ENCODE results near the gene S100A16.
A peak's percentile ranks its signal among the peaks of the same experiment; 100 is the strongest.

S100A16 gene

DNA sequence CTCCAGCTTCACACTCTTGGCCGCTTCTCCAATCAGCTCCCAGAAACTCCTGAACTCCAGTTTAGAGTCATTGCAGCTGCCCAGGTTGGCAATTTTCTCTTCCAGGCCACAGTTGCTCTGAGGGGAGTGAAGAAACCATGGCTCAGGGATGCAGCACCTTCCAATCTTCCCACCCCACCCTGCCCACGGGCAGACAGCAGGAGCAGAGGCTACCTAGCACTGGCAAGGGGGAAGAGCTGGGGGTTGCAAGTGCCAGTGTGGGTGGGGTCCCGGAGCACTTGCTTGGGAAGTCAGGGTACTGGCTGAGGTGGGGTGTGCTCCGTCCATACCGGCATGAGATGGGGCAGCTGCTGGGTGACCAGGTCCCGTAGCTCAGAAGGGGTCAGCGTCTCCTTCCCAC, 2.0 kb upstream of the S100A16 start:
- no peak for DNase-seq (ENCODE audit: extremely low read depth, low read depth)
- TF ChIP-seq, protein P1, sequence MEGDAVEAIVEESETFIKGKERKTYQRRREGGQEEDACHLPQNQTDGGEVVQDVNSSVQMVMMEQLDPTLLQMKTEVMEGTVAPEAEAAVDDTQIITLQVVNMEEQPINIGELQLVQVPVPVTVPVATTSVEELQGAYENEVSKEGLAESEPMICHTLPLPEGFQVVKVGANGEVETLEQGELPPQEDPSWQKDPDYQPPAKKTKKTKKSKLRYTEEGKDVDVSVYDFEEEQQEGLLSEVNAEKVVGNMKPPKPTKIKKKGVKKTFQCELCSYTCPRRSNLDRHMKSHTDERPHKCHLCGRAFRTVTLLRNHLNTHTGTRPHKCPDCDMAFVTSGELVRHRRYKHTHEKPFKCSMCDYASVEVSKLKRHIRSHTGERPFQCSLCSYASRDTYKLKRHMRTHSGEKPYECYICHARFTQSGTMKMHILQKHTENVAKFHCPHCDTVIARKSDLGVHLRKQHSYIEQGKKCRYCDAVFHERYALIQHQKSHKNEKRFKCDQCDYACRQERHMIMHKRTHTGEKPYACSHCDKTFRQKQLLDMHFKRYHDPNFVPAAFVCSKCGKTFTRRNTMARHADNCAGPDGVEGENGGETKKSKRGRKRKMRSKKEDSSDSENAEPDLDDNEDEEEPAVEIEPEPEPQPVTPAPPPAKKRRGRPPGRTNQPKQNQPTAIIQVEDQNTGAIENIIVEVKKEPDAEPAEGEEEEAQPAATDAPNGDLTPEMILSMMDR (IDR thresholded peaks at IDR 0.05; ENCODE audit: low read depth, low read length) = no peak

DNA sequence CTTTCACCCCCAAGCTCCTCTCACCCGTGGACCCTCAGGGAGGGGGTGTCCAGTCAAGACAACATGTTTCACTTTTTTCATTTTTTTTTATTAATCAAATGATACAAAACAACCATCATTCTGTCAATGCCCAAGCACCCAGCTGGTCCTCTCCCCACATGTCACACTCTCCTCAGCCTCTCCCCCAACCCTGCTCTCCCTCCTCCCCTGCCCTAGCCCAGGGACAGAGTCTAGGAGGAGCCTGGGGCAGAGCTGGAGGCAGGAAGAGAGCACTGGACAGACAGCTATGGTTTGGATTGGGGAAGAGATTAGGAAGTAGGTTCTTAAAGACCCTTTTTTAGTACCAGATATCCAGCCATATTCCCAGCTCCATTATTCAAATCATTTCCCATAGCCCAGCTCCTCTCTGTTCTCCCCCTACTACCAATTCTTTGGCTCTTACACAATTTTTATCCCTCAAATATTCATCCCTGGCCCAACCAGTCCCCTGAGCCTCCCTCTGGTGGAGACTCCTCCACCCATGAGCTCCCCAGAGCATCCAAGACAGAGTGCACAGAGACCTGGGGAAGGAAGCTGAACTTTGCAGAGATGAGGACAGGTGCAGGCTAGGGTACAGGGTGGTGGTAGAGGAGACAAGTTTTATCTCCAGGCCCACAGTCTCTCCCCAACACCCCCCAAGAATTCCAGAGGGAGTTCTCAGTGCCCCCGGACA, 1.4 kb upstream of the S100A16 start:
- TF ChIP-seq, protein P1 (IDR thresholded peaks at IDR 0.05; ENCODE audit: low read depth, low read length) = no peak; the same call in 1 of the 2 replicates

DNA sequence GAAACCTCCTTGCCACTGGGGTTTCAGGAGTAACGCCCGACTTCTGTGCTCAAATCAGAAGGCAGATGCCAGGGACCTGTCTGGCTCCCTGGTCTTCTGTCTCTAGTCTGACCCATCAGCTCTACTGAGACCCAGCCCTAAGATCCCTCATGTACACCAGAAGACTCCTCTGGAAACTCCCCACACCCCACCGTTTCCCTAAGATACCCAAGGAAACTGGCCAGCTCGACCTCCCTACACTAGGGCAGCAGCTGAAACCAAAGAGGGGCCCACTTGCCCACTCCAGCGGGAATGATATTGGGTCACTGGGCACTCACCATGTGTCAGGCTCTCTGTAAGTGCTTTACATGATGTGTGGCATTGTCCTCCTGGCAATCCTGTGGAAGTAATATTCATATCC, 469 bp upstream of the S100A16 start:
- TF ChIP-seq, protein P1 (IDR thresholded peaks at IDR 0.05; ENCODE audit: low read depth, low read length) = no peak
- no peak for DNase-seq (ENCODE audit: extremely low read depth, low read depth)

More for the DNA sequence above, 1.4 kb upstream of the S100A16 start:
- no peak for DNase-seq (ENCODE audit: extremely low read depth, low read depth)

DNA sequence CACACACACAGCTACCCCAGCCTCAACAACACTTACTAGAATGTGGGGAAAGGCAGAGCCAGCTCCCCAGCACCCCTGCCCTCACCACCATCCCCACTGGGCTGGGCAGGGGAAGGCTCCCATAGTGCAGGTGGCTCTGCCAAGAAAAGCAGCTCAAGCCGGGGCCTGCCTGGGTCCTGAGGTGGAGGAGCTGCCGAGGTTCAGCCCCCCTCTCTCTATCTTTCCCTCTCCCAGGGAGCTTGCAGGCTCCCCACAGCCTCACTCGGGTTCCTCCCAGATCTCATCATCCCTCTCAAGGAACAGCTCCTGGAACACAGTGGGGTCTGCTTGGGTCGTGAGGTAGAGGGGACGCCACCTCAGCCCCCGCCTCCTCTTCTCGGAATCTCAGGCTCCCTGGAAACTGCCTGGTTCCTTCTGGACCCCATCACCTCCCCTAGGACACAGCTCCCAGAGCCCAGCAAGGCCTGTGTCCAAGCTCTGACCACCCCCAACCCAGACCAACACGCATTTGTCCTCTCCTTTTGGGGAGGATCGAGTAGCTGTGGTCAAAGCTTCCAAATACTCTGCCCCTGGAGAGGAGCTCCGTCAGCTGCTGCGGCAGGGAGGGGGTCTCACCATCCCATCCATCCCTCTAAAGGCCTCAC, 704 bp downstream of the S100A16 start:
- TF ChIP-seq, protein P1 (IDR thresholded peaks at IDR 0.05; ENCODE audit: low read depth, low read length) = no peak
- DNase-seq (ENCODE audit: extremely low read depth, low read depth) = no peak

DNA sequence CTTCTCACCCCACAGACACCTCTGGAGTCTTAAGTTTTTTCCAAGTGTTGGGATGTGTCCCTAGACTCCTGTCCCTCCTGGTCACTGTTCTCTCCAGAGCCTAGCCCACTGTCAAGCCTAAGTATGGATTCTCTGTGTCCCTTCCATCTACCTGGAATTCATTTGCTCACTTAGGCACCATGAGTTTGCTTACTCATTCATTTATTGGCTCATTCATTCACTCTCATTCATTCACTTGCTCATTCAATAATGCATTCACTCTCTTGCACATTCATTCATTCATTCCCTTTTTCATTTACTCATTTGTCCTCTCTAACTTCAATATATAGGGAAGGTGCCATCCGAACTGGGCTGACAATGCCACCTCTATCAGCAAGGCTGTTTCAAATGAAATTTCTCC, 1.6 kb downstream of the S100A16 start:
- TF ChIP-seq, protein P1 (IDR thresholded peaks at IDR 0.05; ENCODE audit: low read depth, low read length) = no peak
- no peak for DNase-seq (ENCODE audit: extremely low read depth, low read depth)

DNA sequence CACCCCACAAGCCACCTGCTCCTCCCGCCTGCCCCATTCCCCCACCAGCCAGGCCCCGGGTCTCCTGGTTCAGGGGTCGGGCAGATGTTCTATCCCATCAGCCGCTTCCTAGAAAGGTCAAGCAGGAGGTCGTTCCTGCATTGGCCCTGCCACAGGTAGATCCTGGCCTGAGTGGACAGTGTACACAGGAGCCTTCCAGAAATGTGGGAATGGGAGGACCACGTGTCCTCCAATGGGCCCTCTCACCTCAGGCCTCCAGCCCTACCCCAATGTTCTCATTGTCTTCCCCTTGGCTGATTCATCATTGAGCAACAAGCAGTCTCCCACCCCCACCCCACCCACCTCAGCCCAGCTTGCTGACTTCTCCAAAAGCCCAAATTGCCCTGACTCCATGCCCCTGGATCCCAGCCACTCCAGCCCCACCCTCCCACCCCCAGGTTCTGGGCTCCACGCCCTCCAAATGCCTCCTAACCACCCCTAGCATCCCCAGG, 2.1 kb downstream of the S100A16 start:
- peak; percentile 25 for DNase-seq (ENCODE audit: extremely low read depth, low read depth)
- TF ChIP-seq, protein P1 (IDR thresholded peaks at IDR 0.05; ENCODE audit: low read depth, low read length) = no peak

DNA sequence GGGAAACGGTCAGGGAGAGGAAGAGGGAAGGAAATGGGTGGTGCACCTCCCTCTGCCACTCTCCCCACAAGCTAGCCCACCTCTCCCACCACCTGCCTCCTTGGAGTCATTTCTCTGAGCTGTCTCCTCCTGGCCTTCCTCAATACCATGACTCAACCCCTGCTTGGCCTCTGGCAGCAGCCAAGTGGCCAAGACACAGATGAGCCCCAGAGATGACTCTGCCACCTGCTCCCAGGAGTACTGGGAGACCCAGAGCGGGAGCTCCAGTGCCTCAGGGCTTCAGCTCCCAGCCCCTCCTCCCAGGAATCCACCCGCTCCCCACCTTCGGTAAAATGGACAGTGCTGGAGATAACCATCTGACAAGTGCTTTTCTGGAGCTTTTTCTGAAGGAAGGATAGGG, 2.6 kb downstream of the S100A16 start:
- no peak for DNase-seq (ENCODE audit: extremely low read depth, low read depth)

More for the DNA sequence above, 2.6 kb downstream of the S100A16 start:
- TF ChIP-seq, protein P1 (IDR thresholded peaks at IDR 0.05; ENCODE audit: low read depth, low read length) = no peak
